Measurements from ENCODE around the gene SLC5A3.

SLC5A3 gene

GRCh38 chr21:34071683-34072082, 1.7 kb upstream of the SLC5A3 start:
- Histone ChIP-seq H3K27ac (replicated peaks) (no peak overlapping the region), H3K27me3 (ENCODE audit: insufficient read depth, poor library complexity, severe bottlenecking) (no peaks in the 10 kb centered on the region), H3K4me3 (replicated peaks; ENCODE audit: insufficient read depth, low read length) (no peak overlapping the region)
- TF ChIP-seq POLR2AphosphoS5 (IDR thresholded peaks at IDR 0.05; ENCODE audit: low read depth) (no peak), SPI1 (IDR thresholded peaks at IDR 0.05; ENCODE audit: borderline replicate concordance, low read depth) (no peak), GABPA (IDR thresholded peaks at IDR 0.05; ENCODE audit: low read depth) (no peak), REST (IDR thresholded peaks at IDR 0.05; ENCODE audit: insufficient replicate concordance, low read depth) (no peak)
- TF ChIP-seq, protein P1, sequence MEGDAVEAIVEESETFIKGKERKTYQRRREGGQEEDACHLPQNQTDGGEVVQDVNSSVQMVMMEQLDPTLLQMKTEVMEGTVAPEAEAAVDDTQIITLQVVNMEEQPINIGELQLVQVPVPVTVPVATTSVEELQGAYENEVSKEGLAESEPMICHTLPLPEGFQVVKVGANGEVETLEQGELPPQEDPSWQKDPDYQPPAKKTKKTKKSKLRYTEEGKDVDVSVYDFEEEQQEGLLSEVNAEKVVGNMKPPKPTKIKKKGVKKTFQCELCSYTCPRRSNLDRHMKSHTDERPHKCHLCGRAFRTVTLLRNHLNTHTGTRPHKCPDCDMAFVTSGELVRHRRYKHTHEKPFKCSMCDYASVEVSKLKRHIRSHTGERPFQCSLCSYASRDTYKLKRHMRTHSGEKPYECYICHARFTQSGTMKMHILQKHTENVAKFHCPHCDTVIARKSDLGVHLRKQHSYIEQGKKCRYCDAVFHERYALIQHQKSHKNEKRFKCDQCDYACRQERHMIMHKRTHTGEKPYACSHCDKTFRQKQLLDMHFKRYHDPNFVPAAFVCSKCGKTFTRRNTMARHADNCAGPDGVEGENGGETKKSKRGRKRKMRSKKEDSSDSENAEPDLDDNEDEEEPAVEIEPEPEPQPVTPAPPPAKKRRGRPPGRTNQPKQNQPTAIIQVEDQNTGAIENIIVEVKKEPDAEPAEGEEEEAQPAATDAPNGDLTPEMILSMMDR (IDR thresholded peaks at IDR 0.05; ENCODE audit: insufficient read depth, low read length) = no peak
- DNase-seq (ENCODE audit: low read depth in 1 of 2, low spot score in 1 of 2) = no peak

- DNase-seq (ENCODE audit: low read depth in 1 of 2, low spot score in 1 of 2) = no peak
- Histone ChIP-seq H3K27me3 (ENCODE audit: insufficient read depth, poor library complexity, severe bottlenecking) (no peaks in the 10 kb centered on the region), H3K4me3 (replicated peaks; ENCODE audit: insufficient read depth, low read length) (peak overlapping the region; percentile 67), H3K27ac (replicated peaks) (peak overlapping the region; percentile 7)
- TF ChIP-seq, protein P1 (IDR thresholded peaks at IDR 0.05; ENCODE audit: insufficient read depth, low read length) = no peak
- TF ChIP-seq REST (IDR thresholded peaks at IDR 0.05; ENCODE audit: insufficient replicate concordance, low read depth) (no peak), SPI1 (IDR thresholded peaks at IDR 0.05; ENCODE audit: borderline replicate concordance, low read depth) (no peak), POLR2AphosphoS5 (IDR thresholded peaks at IDR 0.05; ENCODE audit: low read depth) (no peak), GABPA (IDR thresholded peaks at IDR 0.05; ENCODE audit: low read depth) (no peak)
Measured at GRCh38 chr21:34072145-34073031, 990 bp upstream of the SLC5A3 start.

GRCh38 chr21:34073749-34074282, 438 bp downstream of the SLC5A3 start:
- Histone ChIP-seq H3K27ac (replicated peaks) (peak overlapping the region; percentile 83), H3K27me3 (ENCODE audit: insufficient read depth, poor library complexity, severe bottlenecking) (no peaks in the 10 kb centered on the region), H3K4me3 (replicated peaks; ENCODE audit: insufficient read depth, low read length) (peak overlapping the region; percentile 67)
- TF ChIP-seq, protein P1 (IDR thresholded peaks at IDR 0.05; ENCODE audit: insufficient read depth, low read length) = no peak
- no peak for TF ChIP-seq GABPA (IDR thresholded peaks at IDR 0.05; ENCODE audit: low read depth)
- no peak for TF ChIP-seq REST (IDR thresholded peaks at IDR 0.05; ENCODE audit: insufficient replicate concordance, low read depth)
- no peak for TF ChIP-seq POLR2AphosphoS5 (IDR thresholded peaks at IDR 0.05; ENCODE audit: low read depth)
- no peak for TF ChIP-seq SPI1 (IDR thresholded peaks at IDR 0.05; ENCODE audit: borderline replicate concordance, low read depth)
- DNase-seq (ENCODE audit: low read depth in 1 of 2, low spot score in 1 of 2) = peak; percentile 19 to 29
